Measurements from ENCODE around the gene TPSG1. TPM values are rescaled to one million over a fixed set of nuclear protein-coding genes. Genes with fewer than 3 reads are reported as not detected.
"Not testable (repeated sequence)": the region's sequence is repeated elsewhere in the genome, so short reads cannot be mapped to it uniquely, and the experiment has no call there.

Gene TPSG1
- total RNA-seq, 2 donors from 2014 or later: not detected

DNA sequence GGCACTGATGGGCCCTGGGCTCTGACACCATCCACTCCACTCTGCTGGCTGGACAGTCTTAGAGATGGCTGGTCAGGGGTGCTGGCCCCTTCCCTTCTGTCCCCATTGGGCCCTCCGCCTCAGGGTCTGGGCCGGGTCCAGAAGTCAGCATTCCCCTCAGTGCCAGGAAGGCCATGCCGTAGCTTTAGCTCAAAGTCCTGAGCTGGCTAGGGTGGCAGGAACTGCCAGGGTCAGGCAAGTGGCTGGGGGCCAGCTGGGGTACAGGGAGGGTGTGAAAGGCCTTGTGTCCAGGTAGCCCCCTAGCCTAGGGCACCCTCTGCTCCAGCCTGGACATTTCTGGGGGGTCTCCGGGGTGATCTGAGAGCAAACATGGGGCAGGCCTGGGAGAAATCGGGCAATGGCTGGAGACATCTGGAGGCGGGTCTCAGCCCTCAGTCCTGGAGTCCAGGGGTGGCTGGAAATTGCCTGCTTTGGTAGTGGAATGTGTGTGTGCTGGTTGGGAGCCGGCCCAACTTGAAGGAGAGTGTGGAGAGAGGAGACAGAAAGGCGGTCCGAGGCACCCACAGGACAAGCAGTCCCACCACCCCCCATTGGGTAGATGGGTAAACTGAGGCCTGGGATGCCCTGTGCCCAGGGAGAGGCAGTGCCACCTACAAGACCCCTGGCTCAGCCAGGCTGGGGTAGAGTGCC is 32.5 kb downstream of the TPSG1 start:
- no peaks in the 10 kb centered on the region for H3K9me3 ChIP-seq
- no peaks in the 10 kb centered on the region for H3K27me3 ChIP-seq
- DNase-seq: no peak
- no peaks in the 10 kb centered on the region for H3K36me3 ChIP-seq (replicated peaks in 1 of 2; ENCODE audit: insufficient read depth in 1 of 2, low read depth in 2 of 2)
- H3K4me1 ChIP-seq: peaks cover 6% of the 10 kb centered on the region
- TF ChIP-seq CTCF (IDR thresholded peaks at IDR 0.05) (no peak), POLR2A (IDR thresholded peaks at IDR 0.05) (no peak)
- H3K27ac ChIP-seq: no peak overlapping the region
- intact Hi-C loops (cut with DNase I): loop anchor here (2.0 kb wide), 1 partner anchor 86 kb away; no protein-coding TSS in a partner anchor
- ATAC-seq: no peak
- H3K4me3 ChIP-seq: no peak overlapping the region
- 65 to 67% methylated on average over 9 of the region's 9 CpGs for WGBS, 2 donors

DNA sequence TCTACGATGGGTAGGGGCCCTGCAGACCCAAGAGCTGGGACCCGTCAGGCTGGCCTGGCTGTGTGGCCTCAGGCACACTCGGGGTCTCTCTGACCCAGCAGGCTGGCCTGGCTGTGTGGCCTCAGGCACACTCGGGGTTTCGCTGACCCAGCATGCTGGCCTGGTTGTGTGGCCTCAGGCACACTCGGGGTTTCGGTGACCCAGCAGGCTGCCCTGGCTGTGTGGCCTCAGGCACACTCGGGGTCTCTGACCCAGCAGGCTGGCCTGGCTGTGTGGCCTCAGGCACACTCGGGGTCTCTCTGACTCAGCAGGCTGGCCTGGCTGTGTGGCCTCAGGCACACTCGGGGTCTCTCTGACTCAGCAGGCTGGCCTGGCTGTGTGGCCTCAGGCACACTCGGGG is 34.3 kb downstream of the TPSG1 start:
- H3K27me3 ChIP-seq; H3K4me3 ChIP-seq; H3K4me1 ChIP-seq; H3K36me3 ChIP-seq (replicated peaks in 1 of 2; ENCODE audit: insufficient read depth in 1 of 2, low read depth in 2 of 2); intact Hi-C loops (cut with DNase I); DNase-seq; H3K9me3 ChIP-seq; ATAC-seq; H3K27ac ChIP-seq: not testable (repeated sequence)
- 72 to 100% methylated on average over 2 to 7 of the region's 11 CpGs for WGBS, 2 donors

- intact Hi-C loops (cut with DNase I): no loop called here
- H3K27ac ChIP-seq: no peak overlapping the region
- H3K36me3 ChIP-seq (replicated peaks in 1 of 2; ENCODE audit: insufficient read depth in 1 of 2, low read depth in 2 of 2): no peaks in the 10 kb centered on the region
- 37 to 56% methylated on average over 6 to 7 of the region's 7 CpGs for WGBS, 2 donors
- H3K9me3 ChIP-seq: no peaks in the 10 kb centered on the region
- H3K4me1 ChIP-seq: peaks cover 1% of the 10 kb centered on the region
- DNase-seq (no peak), ATAC-seq (no peak)
- H3K4me3 ChIP-seq: no peak overlapping the region
- H3K27me3 ChIP-seq: no peaks in the 10 kb centered on the region
- no peak for TF ChIP-seq POLR2A (IDR thresholded peaks at IDR 0.05)
- no peak for TF ChIP-seq CTCF (IDR thresholded peaks at IDR 0.05)
Measured at GRCh38 chr16:1189455-1189854, 35.6 kb downstream of the TPSG1 start.

- H3K27ac ChIP-seq: no peak overlapping the region
- no peak overlapping the region for H3K4me3 ChIP-seq
- no peaks in the 10 kb centered on the region for H3K27me3 ChIP-seq
- TF ChIP-seq CTCF (IDR thresholded peaks at IDR 0.05): no peak
- no peak for TF ChIP-seq POLR2A (IDR thresholded peaks at IDR 0.05)
- intact Hi-C loops (cut with DNase I): no loop called here
- peaks cover 4% of the 10 kb centered on the region for H3K4me1 ChIP-seq
- ATAC-seq (peak; percentile 68), DNase-seq (peak; percentile 59 to 73 (median 64))
- no peaks in the 10 kb centered on the region for H3K36me3 ChIP-seq (replicated peaks in 1 of 2; ENCODE audit: insufficient read depth in 1 of 2, low read depth in 2 of 2)
- WGBS, 2 donors: 31 to 34% methylated on average over 14 to 32 of the region's 32 CpGs
- H3K9me3 ChIP-seq: no peaks in the 10 kb centered on the region
Measured at GRCh38 chr16:1188432-1189189, 36.5 kb downstream of the TPSG1 start.

- 87 to 93% methylated on average over 5 to 22 of the region's 86 CpGs for WGBS, 2 donors
- H3K4me1 ChIP-seq: peaks cover 27% of the 10 kb centered on the region
Measured at GRCh38 chr16:1185460-1186207, 39.4 kb downstream of the TPSG1 start.

More at GRCh38 chr16:1185460-1186207, 39.4 kb downstream of the TPSG1 start:
- H3K36me3 ChIP-seq (replicated peaks in 1 of 2; ENCODE audit: insufficient read depth in 1 of 2, low read depth in 2 of 2); H3K9me3 ChIP-seq; DNase-seq; H3K4me3 ChIP-seq; H3K27me3 ChIP-seq; intact Hi-C loops (cut with DNase I); H3K27ac ChIP-seq; ATAC-seq: not testable (repeated sequence)
